Smooth muscle cell (in vitro differentiated cells): ENCODE results near the gene MEIKIN. TPM values are rescaled to one million over a fixed set of nuclear protein-coding genes. Genes with fewer than 3 reads are reported as not detected.

Experiments used
- DNase-seq: peaks from one replicate; lab custom pipeline; 2025; ENCODE audit not compliant: unreplicated experiment; lab: John Stamatoyannopoulos, UW
- H2AFZ ChIP-seq: fragments of 200-600 bp; sonication (generic); 2 replicates; pipeline ENCODE4 v1.6.0; 2016; ENCODE audit warnings: antibody characterized with exemption, low read depth, mild to moderate bottlenecking
- H3F3A ChIP-seq: fragments of 200-600 bp; sonication (generic); 2 replicates; pipeline ENCODE4 v1.6.0; 2017; ENCODE audit warnings: antibody characterized with exemption, low read depth
- H3K27ac ChIP-seq: fragments of 200-600 bp; sonication (generic); 2 replicates; pipeline ENCODE4 v1.5.1; 2016; ENCODE audit warnings: low read depth, mild to moderate bottlenecking
- H3K27me3 ChIP-seq: fragments of 200-600 bp; sonication (generic); 2 replicates; pipeline ENCODE4 v1.6.1; 2016; ENCODE audit warnings: low read depth, mild to moderate bottlenecking
- H3K36me3 ChIP-seq: fragments of 200-600 bp; sonication (generic); 2 replicates; pipeline ENCODE4 v1.5.1; 2016; ENCODE audit warnings: low read depth
- H3K4me1 ChIP-seq: fragments of 200-600 bp; sonication (generic); 2 replicates; pipeline ENCODE4 v1.5.1; 2016; ENCODE audit warnings: low read depth
- H3K4me2 ChIP-seq: fragments of 200-600 bp; sonication (generic); 2 replicates; pipeline ENCODE4 v1.6.0; 2016; ENCODE audit warnings: mild to moderate bottlenecking
- H3K4me3 ChIP-seq: fragments of 200-600 bp; sonication (generic); 2 replicates; pipeline ENCODE4 v1.5.1; 2016; ENCODE audit warnings: mild to moderate bottlenecking
- H3K79me2 ChIP-seq: fragments of 200-600 bp; sonication (generic); 2 replicates; pipeline ENCODE4 v1.6.0; 2016; ENCODE audit warnings: low read depth, mild to moderate bottlenecking
- H3K9ac ChIP-seq: fragments of 200-600 bp; sonication (generic); 2 replicates; pipeline ENCODE4 v1.6.0; 2016; ENCODE audit warnings: low read depth
- H3K9me3 ChIP-seq: fragments of 200-600 bp; sonication (generic); replicated peaks from 2 replicates; pipeline ENCODE4 v1.5.1; 2016; ENCODE audit warnings: low read depth
- H4K20me1 ChIP-seq: fragments of 200-600 bp; sonication (generic); 2 replicates; pipeline ENCODE4 v1.6.0; 2016; ENCODE audit warnings: low read depth
- WGBS: methylation state at CpG from one replicate; pipeline ENCODE4 v1.1.7; 2016; ENCODE audit warnings: low lambda C conversion rate; 5-methylcytosine and 5-hydroxymethylcytosine counted together
- polyA plus RNA-seq: library from polyadenylated mRNA; unstranded; fragments of >200 nt; fragmentation: Nextera tagmentation; extraction: Ambion mirVana; gene quantifications from 2 replicates; pipeline ENCODE4 v1.2.1, GENCODE V29; 2016
- total RNA-seq: library from RNA; depleted of rRNA; stranded (reverse); fragments of >200 nt; gene quantifications from 2 replicates; pipeline ENCODE4 v1.2.3, GENCODE V29; 2014
- TF ChIP-seq, protein P1 (sequence below): fragments of 200-600 bp; sonication (generic); IDR thresholded peaks from 2 replicates; pipeline ENCODE4 v1.5.1; 2017; ENCODE audit warnings: borderline replicate concordance, mild to moderate bottlenecking, antibody characterized with exemption; ENCODE audit not compliant: insufficient read depth, poor library complexity, severe bottlenecking

Gene MEIKIN
- total and polyA plus RNA-seq, 2 experiments from 2014 or later = not detected

DNA sequence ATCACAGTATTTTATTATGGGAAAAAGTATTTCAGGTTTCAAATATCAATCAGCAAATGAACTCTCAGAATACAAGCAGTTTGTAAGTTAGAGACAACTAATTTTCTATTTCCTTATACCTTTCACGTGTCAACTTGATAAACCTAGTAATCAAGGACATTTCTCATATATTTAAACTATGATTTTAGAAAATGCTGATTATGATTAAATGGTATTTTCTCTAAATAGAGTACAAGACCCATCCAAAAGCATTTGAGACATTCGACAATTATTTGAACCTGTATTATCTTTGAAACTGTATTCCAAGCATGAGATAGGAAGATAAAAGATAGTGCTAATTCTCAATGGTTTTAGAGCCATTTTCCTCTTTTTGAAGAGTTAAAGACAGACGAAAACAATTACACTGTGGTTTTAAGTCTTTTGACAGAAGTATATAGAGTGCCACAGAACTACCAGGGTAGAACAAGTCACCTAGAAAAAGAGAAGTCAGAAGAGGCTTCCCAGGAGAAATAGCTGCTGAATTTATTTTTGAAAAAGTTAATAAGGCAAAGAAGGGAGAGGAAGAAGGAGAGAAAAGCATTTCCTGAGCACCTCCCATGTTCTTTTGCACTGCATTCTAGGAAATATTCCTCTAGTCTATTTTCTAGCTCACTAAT, 5.6 kb downstream of the MEIKIN start:
- Histone ChIP-seq H3K9me3 (no peaks in the 10 kb centered on the region), H2AFZ (no peak overlapping the region), H3K4me3 (no peak overlapping the region), H3K4me2 (no peak overlapping the region), H3K36me3 (no peaks in the 10 kb centered on the region), H3K27ac (no peak overlapping the region), H3F3A (no peaks in the 10 kb centered on the region), H3K79me2 (no peaks in the 10 kb centered on the region), H3K4me1 (no peaks in the 10 kb centered on the region), H3K9ac (no peak overlapping the region), H4K20me1 (no peaks in the 10 kb centered on the region), H3K27me3 (no peaks in the 10 kb centered on the region)
- 56% methylated on average over 3 of the region's 3 CpGs for WGBS
- TF ChIP-seq, protein P1, sequence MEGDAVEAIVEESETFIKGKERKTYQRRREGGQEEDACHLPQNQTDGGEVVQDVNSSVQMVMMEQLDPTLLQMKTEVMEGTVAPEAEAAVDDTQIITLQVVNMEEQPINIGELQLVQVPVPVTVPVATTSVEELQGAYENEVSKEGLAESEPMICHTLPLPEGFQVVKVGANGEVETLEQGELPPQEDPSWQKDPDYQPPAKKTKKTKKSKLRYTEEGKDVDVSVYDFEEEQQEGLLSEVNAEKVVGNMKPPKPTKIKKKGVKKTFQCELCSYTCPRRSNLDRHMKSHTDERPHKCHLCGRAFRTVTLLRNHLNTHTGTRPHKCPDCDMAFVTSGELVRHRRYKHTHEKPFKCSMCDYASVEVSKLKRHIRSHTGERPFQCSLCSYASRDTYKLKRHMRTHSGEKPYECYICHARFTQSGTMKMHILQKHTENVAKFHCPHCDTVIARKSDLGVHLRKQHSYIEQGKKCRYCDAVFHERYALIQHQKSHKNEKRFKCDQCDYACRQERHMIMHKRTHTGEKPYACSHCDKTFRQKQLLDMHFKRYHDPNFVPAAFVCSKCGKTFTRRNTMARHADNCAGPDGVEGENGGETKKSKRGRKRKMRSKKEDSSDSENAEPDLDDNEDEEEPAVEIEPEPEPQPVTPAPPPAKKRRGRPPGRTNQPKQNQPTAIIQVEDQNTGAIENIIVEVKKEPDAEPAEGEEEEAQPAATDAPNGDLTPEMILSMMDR = no peak
- DNase-seq = no peak

DNA sequence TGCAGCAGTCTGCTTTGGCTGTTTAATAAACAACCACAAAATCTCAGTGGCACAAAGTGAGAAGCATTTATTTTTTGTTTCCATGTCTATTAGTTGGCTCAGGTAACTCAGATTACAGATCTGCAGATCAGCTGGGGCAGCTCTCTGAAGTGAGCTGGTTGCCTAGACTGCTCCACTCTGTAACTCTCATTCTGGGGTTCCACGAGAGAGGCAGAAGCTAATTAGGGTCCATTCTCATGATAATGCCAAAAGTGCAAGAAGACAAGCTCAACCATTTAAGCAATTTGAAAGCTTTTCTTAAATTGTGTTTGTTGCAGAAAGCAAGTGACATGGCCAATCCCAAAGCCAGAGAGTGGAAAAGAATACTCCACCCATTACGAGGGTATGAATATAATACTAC, 13.2 kb downstream of the MEIKIN start:
- WGBS = 60% methylated on average over 2 of the region's 2 CpGs

DNA sequence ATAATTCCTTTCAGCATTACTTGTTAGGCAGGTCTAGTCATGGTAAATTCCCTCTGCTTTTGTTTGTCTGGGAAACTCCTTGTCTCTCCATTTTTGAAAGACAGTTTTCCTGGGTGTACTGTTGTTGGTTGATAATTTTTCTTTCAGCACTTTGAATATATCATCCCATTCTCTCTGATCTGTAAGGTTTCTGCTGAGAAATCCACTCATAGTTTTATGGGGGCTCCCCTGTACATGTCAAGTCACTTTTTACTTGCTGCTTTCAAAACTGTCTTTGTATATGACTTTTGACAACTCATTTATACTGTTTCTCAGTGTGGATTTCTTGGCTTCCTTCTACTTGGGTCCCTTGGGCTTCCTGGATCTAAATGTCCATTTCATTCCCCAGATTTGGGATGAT, 16.5 kb downstream of the MEIKIN start:
- no peaks in the 10 kb centered on the region for H3K36me3 ChIP-seq
- H3K27me3 ChIP-seq = no peaks in the 10 kb centered on the region
- no peaks in the 10 kb centered on the region for H3K79me2 ChIP-seq
- TF ChIP-seq, protein P1 = no peak
- H4K20me1 ChIP-seq = no peaks in the 10 kb centered on the region
- no peak overlapping the region for H3K9ac ChIP-seq
- no peak overlapping the region for H3K27ac ChIP-seq
- no peaks in the 10 kb centered on the region for H3F3A ChIP-seq
- H3K4me3 ChIP-seq = no peak overlapping the region
- H3K4me1 ChIP-seq = no peaks in the 10 kb centered on the region
- no peak overlapping the region for H2AFZ ChIP-seq
- H3K9me3 ChIP-seq = peaks cover 10% of the 10 kb centered on the region
- no peak overlapping the region for H3K4me2 ChIP-seq
- DNase-seq = no peak

More for the DNA sequence above, 13.2 kb downstream of the MEIKIN start:
- no peak overlapping the region for H2AFZ ChIP-seq
- no peak overlapping the region for H3K9ac ChIP-seq
- no peaks in the 10 kb centered on the region for H3K27me3 ChIP-seq
- no peaks in the 10 kb centered on the region for H3K79me2 ChIP-seq
- no peak overlapping the region for H3K4me3 ChIP-seq
- H3K4me2 ChIP-seq = no peak overlapping the region
- H4K20me1 ChIP-seq = no peaks in the 10 kb centered on the region
- no peak overlapping the region for H3K27ac ChIP-seq
- TF ChIP-seq, protein P1 = no peak
- H3K9me3 ChIP-seq = peaks cover 10% of the 10 kb centered on the region
- no peaks in the 10 kb centered on the region for H3K4me1 ChIP-seq
- DNase-seq = no peak
- no peaks in the 10 kb centered on the region for H3K36me3 ChIP-seq
- no peaks in the 10 kb centered on the region for H3F3A ChIP-seq

DNA sequence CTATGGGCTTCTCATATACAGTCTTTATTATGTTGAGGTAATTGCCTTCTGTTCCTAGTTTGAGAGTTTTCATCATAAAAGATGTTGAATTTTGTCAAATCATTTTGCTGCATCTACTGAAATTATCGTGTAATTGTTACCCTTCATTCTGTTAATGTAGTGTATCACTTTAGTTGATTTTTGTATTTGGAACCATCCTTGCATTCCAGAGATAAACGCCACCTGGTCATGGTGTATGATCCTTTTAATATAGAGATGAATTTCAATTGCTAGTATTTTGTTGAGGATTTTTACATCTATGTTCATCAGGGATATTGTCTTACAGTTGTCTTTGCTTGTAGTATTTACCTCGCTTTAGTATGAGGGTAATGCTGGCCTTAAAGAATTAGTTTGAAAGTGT, 19.3 kb downstream of the MEIKIN start:
- Histone ChIP-seq H3K36me3 (no peaks in the 10 kb centered on the region), H3K9me3 (peaks cover 10% of the 10 kb centered on the region), H3K4me2 (no peak overlapping the region), H4K20me1 (no peaks in the 10 kb centered on the region), H3K27me3 (no peaks in the 10 kb centered on the region), H3K9ac (no peak overlapping the region), H3K27ac (no peak overlapping the region), H3F3A (no peaks in the 10 kb centered on the region), H3K4me3 (no peak overlapping the region), H3K4me1 (no peaks in the 10 kb centered on the region), H2AFZ (no peak overlapping the region), H3K79me2 (no peaks in the 10 kb centered on the region)
- TF ChIP-seq, protein P1 = no peak
- WGBS = 76% methylated on average over 3 of the region's 3 CpGs
- no peak for DNase-seq
